Measurements from ENCODE around the gene PLEKHG5. TPM values are rescaled to one million over a fixed set of nuclear protein-coding genes. Genes with fewer than 3 reads are reported as not detected.

Gene PLEKHG5
- total RNA-seq, 4 donors from 2014 or later, result 17.9 to 42.7 (median 37.1) TPM

DNA sequence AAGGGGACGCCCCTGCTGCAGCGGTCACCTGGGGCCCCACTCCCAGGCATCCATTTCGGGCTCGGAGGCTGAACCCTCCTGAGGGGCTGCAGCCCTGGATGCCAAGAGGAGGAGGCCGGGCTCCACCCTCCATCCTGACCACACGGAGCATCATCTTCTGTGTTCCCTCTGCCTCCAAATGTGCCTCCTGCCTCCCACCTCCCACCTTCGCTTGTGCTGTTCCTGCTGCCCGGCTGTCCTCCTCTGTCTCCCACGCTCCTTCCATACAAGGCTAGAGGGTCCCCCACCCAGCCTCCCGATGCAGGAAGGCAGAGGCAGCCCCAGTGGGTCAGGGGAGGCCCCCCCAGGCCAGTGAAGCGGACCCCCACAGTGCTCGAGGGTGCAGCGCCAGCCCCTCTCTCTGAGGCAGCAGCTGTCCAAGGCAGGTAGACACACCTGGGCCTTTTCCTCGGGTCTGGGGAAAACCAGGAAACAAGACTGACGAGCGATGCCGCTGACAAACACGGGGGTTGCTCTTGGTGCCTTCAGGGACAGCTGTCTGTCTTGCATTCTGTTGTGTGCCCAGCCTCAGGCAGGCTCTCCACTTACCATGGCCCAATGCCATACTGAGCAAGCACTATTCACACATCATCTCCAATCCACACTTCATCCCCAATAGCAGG, 16.8 kb upstream of the PLEKHG5 start:
- Histone ChIP-seq H3K36me3 (no peaks in the 10 kb centered on the region), H3K27me3 (no peaks in the 10 kb centered on the region), H3K27ac (no peak overlapping the region), H3K4me3 (no peak overlapping the region), H3K4me1 (no peaks in the 10 kb centered on the region), H3K9me3 (no peaks in the 10 kb centered on the region)
- in situ Hi-C loops (cut with MboI; ENCODE audit: low pct_ligation_motif_present in 1 of 4, low pct_unique_long_range_greater_than_20kb in 1 of 4, low sequenced_read_pairs in 3 of 4) (no loop called here), intact Hi-C loops (cut with DNase I; ENCODE audit: low total_unique reads) (no loop called here)
- 83% methylated on average over 18 of the region's 18 CpGs; no CpG with 5 or more reads in 1 of the 2 donors for WGBS, 2 donors (ENCODE audit: low coverage in 1 of 2)
- TF ChIP-seq, protein P1, sequence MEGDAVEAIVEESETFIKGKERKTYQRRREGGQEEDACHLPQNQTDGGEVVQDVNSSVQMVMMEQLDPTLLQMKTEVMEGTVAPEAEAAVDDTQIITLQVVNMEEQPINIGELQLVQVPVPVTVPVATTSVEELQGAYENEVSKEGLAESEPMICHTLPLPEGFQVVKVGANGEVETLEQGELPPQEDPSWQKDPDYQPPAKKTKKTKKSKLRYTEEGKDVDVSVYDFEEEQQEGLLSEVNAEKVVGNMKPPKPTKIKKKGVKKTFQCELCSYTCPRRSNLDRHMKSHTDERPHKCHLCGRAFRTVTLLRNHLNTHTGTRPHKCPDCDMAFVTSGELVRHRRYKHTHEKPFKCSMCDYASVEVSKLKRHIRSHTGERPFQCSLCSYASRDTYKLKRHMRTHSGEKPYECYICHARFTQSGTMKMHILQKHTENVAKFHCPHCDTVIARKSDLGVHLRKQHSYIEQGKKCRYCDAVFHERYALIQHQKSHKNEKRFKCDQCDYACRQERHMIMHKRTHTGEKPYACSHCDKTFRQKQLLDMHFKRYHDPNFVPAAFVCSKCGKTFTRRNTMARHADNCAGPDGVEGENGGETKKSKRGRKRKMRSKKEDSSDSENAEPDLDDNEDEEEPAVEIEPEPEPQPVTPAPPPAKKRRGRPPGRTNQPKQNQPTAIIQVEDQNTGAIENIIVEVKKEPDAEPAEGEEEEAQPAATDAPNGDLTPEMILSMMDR (IDR thresholded peaks at IDR 0.05), result no peak
- TF ChIP-seq EP300 (IDR thresholded peaks at IDR 0.05; ENCODE audit: low read depth), result no peak
- TF ChIP-seq POLR2AphosphoS5 (IDR thresholded peaks at IDR 0.05), result no peak
- no peak for TF ChIP-seq POLR2A (IDR thresholded peaks at IDR 0.05)
- DNase-seq, result no peak

DNA sequence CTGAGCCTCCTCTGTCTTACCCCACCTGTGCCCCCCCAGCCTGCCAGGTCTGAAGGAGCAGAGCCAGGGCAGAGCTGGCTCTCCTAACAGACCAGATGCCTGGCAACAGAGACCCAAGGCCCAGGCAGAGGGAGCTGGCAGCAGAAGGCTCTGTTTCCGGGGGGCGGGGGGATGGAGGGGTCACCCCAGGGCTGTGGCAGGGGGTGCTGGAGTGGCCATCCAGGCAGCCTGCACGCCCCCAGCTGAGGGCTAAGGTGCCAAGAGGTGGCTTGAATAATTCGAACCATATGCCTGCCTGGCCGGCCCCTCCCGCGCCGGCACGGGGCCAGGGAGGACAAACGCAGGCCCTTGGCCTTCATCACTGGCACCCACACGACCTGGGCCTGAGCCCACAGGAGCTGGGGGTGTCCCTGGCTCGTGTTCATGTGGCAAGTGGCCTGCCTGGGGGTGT, 16.0 kb upstream of the PLEKHG5 start:
- H3K9me3 ChIP-seq, result no peaks in the 10 kb centered on the region
- TF ChIP-seq POLR2AphosphoS5 (IDR thresholded peaks at IDR 0.05), result no peak
- TF ChIP-seq EP300 (IDR thresholded peaks at IDR 0.05; ENCODE audit: low read depth), result no peak
- TF ChIP-seq POLR2A (IDR thresholded peaks at IDR 0.05), result no peak
- TF ChIP-seq, protein P1 (IDR thresholded peaks at IDR 0.05), result no peak
- H3K4me1 ChIP-seq, result peaks cover 0 to 1% (median under 1%) of the 10 kb centered on the region in 4 donors
- intact Hi-C loops (cut with DNase I; ENCODE audit: low total_unique reads), result no loop called here
- WGBS, 2 donors (ENCODE audit: low coverage in 1 of 2), result 60% methylated on average over 5 of the region's 12 CpGs; no CpG with 5 or more reads in 1 of the 2 donors
- H3K27me3 ChIP-seq, result no peaks in the 10 kb centered on the region
- no peak for DNase-seq
- H3K4me3 ChIP-seq, result no peak overlapping the region
- no peak overlapping the region for H3K27ac ChIP-seq
- no peaks in the 10 kb centered on the region for H3K36me3 ChIP-seq
- in situ Hi-C loops (cut with MboI; ENCODE audit: low pct_ligation_motif_present in 1 of 4, low pct_unique_long_range_greater_than_20kb in 1 of 4, low sequenced_read_pairs in 3 of 4), result no loop called here

DNA sequence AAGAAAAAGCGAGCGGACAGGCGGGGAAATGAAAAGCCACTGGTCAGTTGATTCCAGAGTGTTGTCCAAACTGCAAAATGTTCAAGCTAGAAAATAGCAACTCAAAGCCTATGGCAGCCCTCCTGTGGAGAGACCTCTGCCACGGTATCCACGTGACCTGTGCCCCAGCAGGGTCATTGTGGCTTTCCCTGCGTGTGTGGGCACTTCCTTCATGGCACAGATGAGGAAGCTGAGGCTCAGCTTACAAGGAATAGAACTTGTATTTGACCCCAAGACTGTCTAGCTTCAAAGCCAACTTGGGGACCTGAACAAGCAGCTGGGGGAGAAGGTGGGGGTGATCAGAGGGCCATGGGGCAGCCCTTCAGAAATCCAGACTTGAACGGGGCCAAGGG, 15.6 kb upstream of the PLEKHG5 start:
- H3K27me3 ChIP-seq, result no peaks in the 10 kb centered on the region
- intact Hi-C loops (cut with DNase I; ENCODE audit: low total_unique reads), result no loop called here

More for the DNA sequence above, 15.6 kb upstream of the PLEKHG5 start:
- Histone ChIP-seq H3K9me3 (no peaks in the 10 kb centered on the region), H3K27ac (no peak overlapping the region), H3K4me1 (peaks cover 0 to 6% (median 5%) of the 10 kb centered on the region in 4 donors), H3K4me3 (no peak overlapping the region), H3K36me3 (no peaks in the 10 kb centered on the region)
- in situ Hi-C loops (cut with MboI; ENCODE audit: low pct_ligation_motif_present in 1 of 4, low pct_unique_long_range_greater_than_20kb in 1 of 4, low sequenced_read_pairs in 3 of 4), result no loop called here
- TF ChIP-seq POLR2A (IDR thresholded peaks at IDR 0.05), result no peak
- TF ChIP-seq, protein P1 (IDR thresholded peaks at IDR 0.05), result no peak
- no peak for TF ChIP-seq POLR2AphosphoS5 (IDR thresholded peaks at IDR 0.05)
- no peak for TF ChIP-seq EP300 (IDR thresholded peaks at IDR 0.05; ENCODE audit: low read depth)
- no peak for DNase-seq
- 62% methylated on average over 7 of the region's 7 CpGs; no CpG with 5 or more reads in 1 of the 2 donors for WGBS, 2 donors (ENCODE audit: low coverage in 1 of 2)

All from transverse colon (tissue), 4 donors.